ENCODE results near the gene MIEF2.

MIEF2 gene

GRCh38 chr17:18236494-18236893, 24.0 kb upstream of the MIEF2 start:
- no peak for DNase-seq

- no peak for DNase-seq
Observed at GRCh38 chr17:18237461-18237860, 23.0 kb upstream of the MIEF2 start.

- no peak for DNase-seq
Observed at GRCh38 chr17:18238299-18238698, 22.2 kb upstream of the MIEF2 start.

GRCh38 chr17:18240449-18240848, 20.0 kb upstream of the MIEF2 start:
- no peak for DNase-seq

- no peak for DNase-seq
Observed at GRCh38 chr17:18241229-18241871, 19.1 kb upstream of the MIEF2 start.

- DNase-seq: no peak
Observed at GRCh38 chr17:18245038-18245776, 15.3 kb upstream of the MIEF2 start.

- no peak for DNase-seq
Observed at GRCh38 chr17:18246109-18246725, 14.2 kb upstream of the MIEF2 start.

- peak; percentile 72 for DNase-seq
Observed at GRCh38 chr17:18246880-18247612, 13.4 kb upstream of the MIEF2 start.

GRCh38 chr17:18247613-18248001, 12.9 kb upstream of the MIEF2 start:
- no peak for DNase-seq

GRCh38 chr17:18248300-18248731, 12.1 kb upstream of the MIEF2 start:
- peak; percentile 83 for DNase-seq

- DNase-seq: no peak
Observed at GRCh38 chr17:18248811-18249210, 11.7 kb upstream of the MIEF2 start.

GRCh38 chr17:18250259-18250658, 10.2 kb upstream of the MIEF2 start:
- DNase-seq: no peak

- no peak for DNase-seq
Observed at GRCh38 chr17:18250708-18251107, 9.8 kb upstream of the MIEF2 start.

GRCh38 chr17:18251204-18251603, 9.3 kb upstream of the MIEF2 start:
- DNase-seq: no peak

- no peak for DNase-seq
Observed at GRCh38 chr17:18252160-18252559, 8.3 kb upstream of the MIEF2 start.

- DNase-seq: no peak
Observed at GRCh38 chr17:18253187-18253884, 7.1 kb upstream of the MIEF2 start.

GRCh38 chr17:18253947-18254821, 6.3 kb upstream of the MIEF2 start:
- DNase-seq: no peak

- no peak for DNase-seq
Observed at GRCh38 chr17:18254888-18255649, 5.4 kb upstream of the MIEF2 start.

GRCh38 chr17:18256351-18256750, 4.1 kb upstream of the MIEF2 start:
- DNase-seq: no peak

GRCh38 chr17:18256776-18257175, 3.7 kb upstream of the MIEF2 start:
- DNase-seq: no peak
